CD8-positive, alpha-beta memory T cell (primary cell): ENCODE measurements around the gene MVB12B. TPM values are rescaled to one million over a fixed set of nuclear protein-coding genes. Genes with fewer than 3 reads are reported as not detected.

Source experiments
- CTCF ChIA-PET: fragments of 350-600 bp; sonication (Branson Sonifier 250); formaldehyde crosslinking; loops from one replicate; lab custom pipeline; 2021; ENCODE audit warnings: antibody characterized with exemption; lab: Charles Lee
- POLR2A ChIA-PET: fragments of 350-600 bp; sonication (Branson Sonifier 250); formaldehyde crosslinking; loops from one replicate; lab custom pipeline; 2021; ENCODE audit warnings: antibody characterized with exemption; lab: Charles Lee
- DNase-seq, 5 donors: peaks; one replicate each; pipeline versions ENCODE4 v3.0.0 to v3.0.0-alpha.2; 2020 to 2022; ENCODE audit warnings: mixed read lengths in 1 of 5
- H3K27ac ChIP-seq: one replicate; pipeline ENCODE4 v1.7.0; 2013; ENCODE audit warnings: low read depth, mild to moderate bottlenecking, low read length, moderate library complexity
- H3K27me3 ChIP-seq: 2 replicates; pipeline ENCODE4 v1.7.0; 2013; ENCODE audit warnings: low read length, mild to moderate bottlenecking; ENCODE audit not compliant: insufficient read depth, poor library complexity, severe bottlenecking
- H3K36me3 ChIP-seq: 2 replicates; pipeline ENCODE4 v1.7.0; 2013; ENCODE audit warnings: mild to moderate bottlenecking, low read length, moderate library complexity; ENCODE audit not compliant: insufficient read depth
- H3K4me1 ChIP-seq: 2 replicates; pipeline ENCODE4 v1.7.0; 2013; ENCODE audit warnings: mild to moderate bottlenecking, low read length, moderate library complexity; ENCODE audit not compliant: insufficient read depth
- H3K4me3 ChIP-seq: 2 replicates; pipeline ENCODE4 v1.7.0; 2013; ENCODE audit warnings: mild to moderate bottlenecking, low read length
- H3K9me3 ChIP-seq: 2 replicates; pipeline ENCODE4 v1.7.0; 2013; ENCODE audit warnings: mild to moderate bottlenecking, low read length
- H3K27ac Mint-ChIP-seq, 8 donors: one replicate each; pipeline ENCODE4 v1.8.0; 2020 to 2021; ENCODE audit warnings: mixed read lengths in 8 of 8, mild to moderate bottlenecking in 6 of 8, inconsistent platforms in 3 of 8, moderate library complexity in 3 of 8
- H3K27me3 Mint-ChIP-seq, 2 donors: one replicate each; pipeline ENCODE4 v1.8.0; 2020 to 2021; ENCODE audit warnings: mixed read lengths in 2 of 2, mild to moderate bottlenecking in 1 of 2, moderate library complexity in 1 of 2
- H3K36me3 Mint-ChIP-seq, 3 donors: one replicate each; pipeline ENCODE4 v1.8.0; 2020 to 2021; ENCODE audit warnings: mixed read lengths in 3 of 3, inconsistent platforms in 1 of 3, mild to moderate bottlenecking in 1 of 3
- H3K4me1 Mint-ChIP-seq, 3 donors: one replicate each; pipeline ENCODE4 v1.8.0; 2020 to 2021; ENCODE audit warnings: mixed read lengths in 3 of 3, inconsistent platforms in 1 of 3, mild to moderate bottlenecking in 1 of 3
- H3K4me3 Mint-ChIP-seq, 7 donors: one replicate each; pipeline ENCODE4 v1.8.0; 2020 to 2021; ENCODE audit warnings: mixed read lengths in 7 of 7, mild to moderate bottlenecking in 6 of 7, moderate library complexity in 4 of 7, inconsistent platforms in 2 of 7
- H3K9me3 Mint-ChIP-seq, 5 donors: one replicate each; pipeline ENCODE4 v1.8.0; 2020 to 2022; ENCODE audit warnings: mixed read lengths in 5 of 5, mild to moderate bottlenecking in 3 of 5, moderate library complexity in 2 of 5, inconsistent platforms in 1 of 5
- polyA plus RNA-seq: library from polyadenylated mRNA; unstranded; fragments of 300-500 nt; fragmentation: Illumina TruSeq; gene quantifications from one replicate; pipeline ENCODE4 v1.2.3, GENCODE V29; 2021
- total RNA-seq, 2 experiments: library from RNA; stranded (reverse); gene quantifications; one replicate each; pipeline ENCODE4 v1.2.3, GENCODE V29; 2021

MVB12B gene
- total and polyA plus RNA-seq, 3 experiments from 2014 or later = 11.0 to 13.1 (median 12.7) TPM

- no peaks in the 10 kb centered on the region for H3K9me3 ChIP-seq
- no peaks in the 10 kb centered on the region for H3K27me3 ChIP-seq
- H3K4me3 ChIP-seq = no peak overlapping the region
- Mint-ChIP-seq H3K9me3 (no peaks in the 10 kb centered on the region), H3K27me3 (peaks cover 0 to 6% of the 10 kb centered on the region in 2 donors), H3K27ac (no peak overlapping the region), H3K36me3 (peaks cover 0 to 37% (median 5%) of the 10 kb centered on the region in 3 donors), H3K4me1 (peaks cover 23 to 33% (median 24%) of the 10 kb centered on the region in 3 donors), H3K4me3 (no peak overlapping the region)
- peaks cover 15% of the 10 kb centered on the region for H3K4me1 ChIP-seq
- no peak overlapping the region for H3K27ac ChIP-seq
- POLR2A ChIA-PET = no interaction called here
- CTCF ChIA-PET = interaction anchor here (5.1 kb wide), 1 partner anchor 17 kb away, joined by 36 read pairs; no protein-coding TSS in a partner anchor
- H3K36me3 ChIP-seq = no peaks in the 10 kb centered on the region
- DNase-seq = no peak
Measured at GRCh38 chr9:126488310-126488709, 161.7 kb downstream of the MVB12B start.

DNA sequence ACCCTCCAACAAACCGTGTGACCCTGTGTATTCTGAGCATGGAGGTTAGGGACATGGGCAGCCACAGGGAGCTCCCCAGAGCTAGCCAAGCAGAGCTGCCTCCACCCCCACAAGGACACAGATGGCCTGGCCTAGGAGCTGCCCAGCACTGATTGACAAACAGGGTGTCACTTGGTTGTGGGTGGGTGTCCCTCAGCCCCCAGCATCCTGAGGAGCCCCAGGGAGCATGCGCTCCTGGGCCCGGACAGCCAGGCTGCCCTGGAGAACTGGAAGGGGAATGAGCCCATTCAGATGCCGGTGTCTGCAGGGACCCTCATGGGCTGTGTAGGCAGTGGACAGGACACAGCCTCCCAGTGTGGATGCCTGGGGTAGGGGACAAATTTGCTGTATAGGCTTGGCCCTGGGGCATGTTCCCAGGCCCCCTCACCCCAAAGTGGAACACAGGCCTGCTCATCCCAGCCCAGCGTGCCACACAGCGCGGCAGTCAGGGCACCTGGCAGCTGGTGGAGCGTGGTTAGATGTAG lies 162.3 kb downstream of the MVB12B start:
- no peak overlapping the region for H3K27ac Mint-ChIP-seq

DNA sequence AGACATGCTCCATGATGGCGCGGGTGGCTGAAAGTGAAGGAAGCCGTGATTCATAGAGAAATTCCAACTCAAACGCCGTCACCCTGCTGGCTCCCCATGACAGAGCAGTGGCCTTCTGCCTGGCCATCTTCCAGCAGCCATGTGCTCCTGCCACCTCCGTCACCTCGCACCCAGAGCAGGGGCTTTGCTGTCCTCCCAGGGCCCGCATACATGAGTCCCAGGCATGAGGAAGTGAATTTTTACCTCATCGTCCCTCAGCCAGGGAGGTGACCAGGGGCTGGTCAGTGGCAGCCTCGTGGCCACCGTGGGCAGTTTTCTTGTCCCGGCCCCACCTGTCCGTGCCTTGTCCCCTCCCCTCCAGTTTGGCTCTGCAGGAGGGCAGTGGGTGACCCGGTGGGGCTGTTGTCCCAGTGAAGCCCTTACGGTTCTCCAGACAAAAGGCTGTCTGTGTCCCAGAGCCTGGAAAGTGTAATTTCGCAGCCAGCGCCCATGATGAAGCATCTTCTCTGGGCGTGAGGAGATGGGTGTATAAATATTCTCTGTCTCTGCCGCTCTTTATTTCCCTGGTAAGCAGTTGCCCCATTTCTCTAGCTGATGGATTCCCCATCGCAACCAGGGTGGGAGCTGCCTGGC lies 163.1 kb downstream of the MVB12B start:
- no peaks in the 10 kb centered on the region for H3K9me3 ChIP-seq
- H3K4me3 Mint-ChIP-seq = peak overlapping the region in 4 of 7 donors; percentile 48 to 62 (median 52)
- ChIA-PET POLR2A (no interaction called here), CTCF (interaction anchor here (0.9 to 5.1 kb wide), 9 partner anchors 8 to 187 kb away, joined by 3 to 74 read pairs (median 18); partner anchors contain the start of gene MVB12B)
- H3K9me3 Mint-ChIP-seq = no peaks in the 10 kb centered on the region
- no peaks in the 10 kb centered on the region for H3K36me3 ChIP-seq
- H3K27ac ChIP-seq = no peak overlapping the region
- H3K27me3 ChIP-seq = no peaks in the 10 kb centered on the region
- no peak for DNase-seq
- H3K36me3 Mint-ChIP-seq = peaks cover 0 to 37% (median 0%) of the 10 kb centered on the region in 3 donors
- H3K27ac Mint-ChIP-seq = peak overlapping the region in 2 of 8 donors; percentile 8 to 41
- H3K4me3 ChIP-seq = no peak overlapping the region
- peaks cover 5% of the 10 kb centered on the region for H3K4me1 ChIP-seq
- peaks cover 0 to 6% of the 10 kb centered on the region in 2 donors for H3K27me3 Mint-ChIP-seq
- H3K4me1 Mint-ChIP-seq = peaks cover 14 to 22% (median 14%) of the 10 kb centered on the region in 3 donors

More for the DNA sequence above, 162.3 kb downstream of the MVB12B start:
- Mint-ChIP-seq H3K36me3 (peaks cover 0 to 33% (median 2%) of the 10 kb centered on the region in 3 donors), H3K9me3 (no peaks in the 10 kb centered on the region), H3K4me1 (peaks cover 17 to 26% (median 17%) of the 10 kb centered on the region in 3 donors), H3K4me3 (no peak overlapping the region), H3K27me3 (peaks cover 0 to 6% of the 10 kb centered on the region in 2 donors)
- no peaks in the 10 kb centered on the region for H3K36me3 ChIP-seq
- H3K27ac ChIP-seq = no peak overlapping the region
- no peak overlapping the region for H3K4me3 ChIP-seq
- peaks cover 8% of the 10 kb centered on the region for H3K4me1 ChIP-seq
- no peaks in the 10 kb centered on the region for H3K27me3 ChIP-seq
- POLR2A ChIA-PET = no interaction called here
- CTCF ChIA-PET = interaction anchor here (4.5 to 5.1 kb wide), 2 partner anchors 18 to 186 kb away, joined by 36 to 41 read pairs; no protein-coding TSS in a partner anchor
- DNase-seq = no peak
- H3K9me3 ChIP-seq = no peaks in the 10 kb centered on the region

- H3K4me1 ChIP-seq = peaks cover 5% of the 10 kb centered on the region
- no peak overlapping the region for H3K4me3 ChIP-seq
- Mint-ChIP-seq H3K36me3 (peaks cover 0 to 38% (median 0%) of the 10 kb centered on the region in 3 donors), H3K4me1 (peaks cover 14 to 22% (median 14%) of the 10 kb centered on the region in 3 donors), H3K27ac (peak overlapping the region in 1 of 8 donors; percentile 38), H3K9me3 (no peaks in the 10 kb centered on the region), H3K27me3 (peaks cover 0 to 6% of the 10 kb centered on the region in 2 donors), H3K4me3 (peak overlapping the region in 6 of 7 donors; percentile 9 to 62 (median 50))
- no peaks in the 10 kb centered on the region for H3K36me3 ChIP-seq
- H3K27ac ChIP-seq = no peak overlapping the region
- H3K27me3 ChIP-seq = no peaks in the 10 kb centered on the region
- H3K9me3 ChIP-seq = no peaks in the 10 kb centered on the region
- ChIA-PET POLR2A (no interaction called here), CTCF (interaction anchor here (0.7 to 13.9 kb wide), 19 partner anchors 8 to 1083 kb away, joined by 3 to 204 read pairs (median 9); partner anchors contain the start of gene MVB12B)
- no peak for DNase-seq
Measured at GRCh38 chr9:126490214-126490631, 163.6 kb downstream of the MVB12B start.

DNA sequence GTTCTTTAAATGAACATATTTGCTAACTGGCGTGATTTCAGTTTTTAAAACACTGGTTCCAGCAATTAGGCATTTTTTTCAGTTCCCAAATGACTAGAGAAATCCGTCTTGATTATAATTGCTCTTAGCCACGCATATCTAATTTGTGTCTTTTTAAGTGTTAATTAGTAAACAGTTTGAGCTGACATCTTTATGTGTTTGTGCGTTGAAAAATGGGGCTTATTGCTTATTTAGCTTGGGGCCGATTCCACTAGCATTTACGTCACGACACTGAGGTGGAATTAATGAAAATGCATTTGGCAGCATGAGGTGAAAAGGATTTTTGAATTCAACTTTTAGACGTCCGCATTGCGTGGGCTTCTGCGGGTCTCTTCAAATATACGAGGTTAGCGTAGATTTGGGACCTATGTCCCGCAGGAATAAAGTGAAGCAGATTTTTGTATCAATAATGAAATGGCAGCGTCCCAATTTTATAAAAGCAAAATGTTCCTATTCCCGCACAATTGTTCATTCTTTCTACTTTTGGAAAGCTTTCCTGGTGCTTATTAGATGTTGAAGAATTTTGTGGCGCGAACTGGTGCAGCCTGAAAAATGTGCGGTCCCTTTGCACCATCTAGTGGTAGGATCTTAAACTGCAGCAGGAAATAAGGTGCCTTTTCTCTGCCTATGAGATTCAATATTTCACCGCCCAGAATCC lies 164.4 kb downstream of the MVB12B start:
- no peaks in the 10 kb centered on the region for H3K36me3 ChIP-seq
- peaks cover 0 to 8% of the 10 kb centered on the region in 2 donors for H3K27me3 Mint-ChIP-seq
- H3K9me3 ChIP-seq = no peaks in the 10 kb centered on the region
- POLR2A ChIA-PET = interaction anchor here (0.9 to 1.0 kb wide), 2 partner anchors 94 to 189 kb away, joined by 3 to 4 read pairs; no protein-coding TSS in a partner anchor
- H3K27me3 ChIP-seq = no peaks in the 10 kb centered on the region
- peak overlapping the region in 1 of 8 donors; percentile 1 for H3K27ac Mint-ChIP-seq
- peaks cover 12 to 19% (median 14%) of the 10 kb centered on the region in 3 donors for H3K4me1 Mint-ChIP-seq
- H3K4me1 ChIP-seq = peaks cover 5% of the 10 kb centered on the region
- CTCF ChIA-PET = interaction anchor here (0.7 to 13.9 kb wide), 40 partner anchors 9 to 1084 kb away, joined by 3 to 204 read pairs (median 4); partner anchors contain the start of gene MVB12B
- DNase-seq = peak; percentile 34 to 69 (median 54)
- no peak overlapping the region for H3K4me3 ChIP-seq
- H3K36me3 Mint-ChIP-seq = peaks cover 0 to 41% (median 0%) of the 10 kb centered on the region in 3 donors
- H3K4me3 Mint-ChIP-seq = no peak overlapping the region
- H3K27ac ChIP-seq = no peak overlapping the region
- H3K9me3 Mint-ChIP-seq = no peaks in the 10 kb centered on the region

GRCh38 chr9:126491568-126491879 lies 164.9 kb downstream of the MVB12B start:
- no peaks in the 10 kb centered on the region for H3K9me3 ChIP-seq
- no peak overlapping the region for H3K4me3 Mint-ChIP-seq
- peak overlapping the region in 1 of 8 donors; percentile 1 for H3K27ac Mint-ChIP-seq
- peaks cover 0 to 39% (median 0%) of the 10 kb centered on the region in 3 donors for H3K36me3 Mint-ChIP-seq
- ChIA-PET CTCF (interaction anchor here (0.8 to 13.9 kb wide), 36 partner anchors 9 to 933 kb away, joined by 3 to 204 read pairs (median 4); partner anchors contain the start of gene MVB12B), POLR2A (interaction anchor here (0.6 to 1.0 kb wide), 2 partner anchors 94 to 289 kb away, joined by 3 to 4 read pairs; no protein-coding TSS in a partner anchor)
- no peak for DNase-seq
- H3K9me3 Mint-ChIP-seq = no peaks in the 10 kb centered on the region
- no peaks in the 10 kb centered on the region for H3K27me3 ChIP-seq
- H3K4me1 ChIP-seq = peaks cover 5% of the 10 kb centered on the region
- H3K27me3 Mint-ChIP-seq = peaks cover 0 to 8% of the 10 kb centered on the region in 2 donors
- H3K36me3 ChIP-seq = no peaks in the 10 kb centered on the region
- H3K4me1 Mint-ChIP-seq = peaks cover 10 to 19% (median 14%) of the 10 kb centered on the region in 3 donors
- no peak overlapping the region for H3K4me3 ChIP-seq
- H3K27ac ChIP-seq = no peak overlapping the region

DNA sequence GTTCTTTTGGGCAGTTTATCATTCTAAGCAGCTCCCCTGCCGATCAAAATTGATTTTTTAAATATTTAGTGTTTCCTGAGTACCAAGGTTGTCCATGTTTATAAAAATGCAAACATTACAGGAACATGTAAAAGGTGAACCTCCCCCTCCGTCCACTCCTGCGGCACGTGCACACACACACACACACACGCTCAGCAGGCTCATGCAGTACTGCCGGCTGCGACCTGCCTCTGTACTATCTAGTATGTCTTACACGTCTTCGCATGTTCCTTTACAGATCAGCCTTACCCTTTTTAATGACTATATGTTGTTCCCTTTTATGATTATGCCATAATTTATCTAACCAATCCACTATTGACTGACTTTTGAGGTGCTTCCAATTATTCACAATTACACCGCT lies 165.3 kb downstream of the MVB12B start:
- H3K36me3 ChIP-seq = no peaks in the 10 kb centered on the region
- H3K27ac ChIP-seq = no peak overlapping the region
- Mint-ChIP-seq H3K4me1 (peaks cover 10 to 19% (median 14%) of the 10 kb centered on the region in 3 donors), H3K9me3 (no peaks in the 10 kb centered on the region), H3K27ac (peak overlapping the region in 1 of 8 donors; percentile 47), H3K27me3 (peaks cover 0 to 8% of the 10 kb centered on the region in 2 donors), H3K36me3 (peaks cover 0 to 39% (median 0%) of the 10 kb centered on the region in 3 donors), H3K4me3 (no peak overlapping the region)
- H3K9me3 ChIP-seq = no peaks in the 10 kb centered on the region
- ChIA-PET POLR2A (interaction anchor here (0.6 to 1.0 kb wide), 2 partner anchors 95 to 290 kb away, joined by 3 to 4 read pairs; no protein-coding TSS in a partner anchor), CTCF (interaction anchor here (0.7 to 13.9 kb wide), 37 partner anchors 9 to 934 kb away, joined by 3 to 204 read pairs (median 5); partner anchors contain the start of gene MVB12B)
- H3K4me1 ChIP-seq = peaks cover 5% of the 10 kb centered on the region
- no peak overlapping the region for H3K4me3 ChIP-seq
- H3K27me3 ChIP-seq = no peaks in the 10 kb centered on the region
- peak in 1 of 5 donors; percentile 15 for DNase-seq
